GM12878 (cell line): ENCODE measurements around the gene OSBP. TPM values are rescaled to one million over a fixed set of nuclear protein-coding genes. Genes with fewer than 3 reads are reported as not detected.

Source experiments
- ATAC-seq: fragments of 200-7000 bp; cut with Tn5 transposase; 3 replicates; pipeline ENCODE4 v1.9.1; 2020; ENCODE audit warnings: mild to moderate bottlenecking, moderate library complexity
- BruUV-seq: library from RNA; stranded (reverse); fragments of 400-500 nt; replicated peaks from 2 replicates; lab custom pipeline; 2021; lab: Mats Ljungman, UMichigan
- CTCF ChIA-PET: fragments of 300-600 bp; sonication (Branson Sonifier 250); formaldehyde crosslinking; extraction: SDS; loops from one replicate; lab custom pipeline; 2021; ENCODE audit warnings: inconsistent platforms; lab: Yijun Ruan, JAX
- POLR2A ChIA-PET: fragments of 350-600 bp; formaldehyde crosslinking; extraction: SDS; loops from one replicate; lab custom pipeline; 2021; ENCODE audit warnings: inconsistent platforms; lab: Charles Lee
- RAD21 ChIA-PET: fragments of 300-600 bp; sonication (Branson Sonifier 250); formaldehyde crosslinking; loops from one replicate; lab custom pipeline; 2023; ENCODE audit warnings: antibody characterized with exemption; ENCODE audit not compliant: unreplicated experiment; lab: Charles Lee
- SMC1A ChIA-PET: fragments of 300-600 bp; sonication (Branson Sonifier 250); formaldehyde crosslinking; loops from one replicate; lab custom pipeline; 2023; ENCODE audit not compliant: unreplicated experiment, uncharacterized antibody; lab: Charles Lee
- DNase-seq: peaks from one replicate; pipeline ENCODE4 v3.0.0-alpha.2; 2011; ENCODE audit warnings: low read depth, low spot score
- FAIRE-seq: peaks from 3 replicates; lab custom pipeline; 2011; peaks lifted over from hg19 to GRCh38; lab: Jason Lieb, UNC
- H2AFZ ChIP-seq: 2 replicates; pipeline ENCODE4 v1.6.0; 2011; ENCODE audit warnings: low read depth, low read length, control low read depth; ENCODE audit not compliant: control insufficient read depth
- H3K27ac ChIP-seq: 2 replicates; pipeline ENCODE4 v1.5.1; 2011; ENCODE audit warnings: control low read depth; ENCODE audit not compliant: control insufficient read depth, insufficient read depth
- H3K27me3 ChIP-seq, 2 experiments: replicated peaks in 1 of 2; 2 replicates each; pipeline versions ENCODE4 v1.6.0 to v1.6.1; 2011; ENCODE audit warnings: low read length in 1 of 2; ENCODE audit not compliant: control insufficient read depth in 2 of 2, insufficient read depth in 2 of 2
- H3K36me3 ChIP-seq, 2 experiments: 2 replicates each; pipeline ENCODE4 v1.5.1; 2011; ENCODE audit warnings: low read length in 1 of 2; ENCODE audit not compliant: control insufficient read depth in 2 of 2, insufficient read depth in 2 of 2
- H3K4me1 ChIP-seq: 2 replicates; pipeline ENCODE4 v1.6.1; 2011; ENCODE audit warnings: mild to moderate bottlenecking, low read length, moderate library complexity, mixed read lengths; ENCODE audit not compliant: control insufficient read depth, insufficient read depth
- H3K4me2 ChIP-seq: 2 replicates; pipeline ENCODE4 v1.6.0; 2011; ENCODE audit warnings: control low read depth; ENCODE audit not compliant: control insufficient read depth, insufficient read depth
- H3K4me3 ChIP-seq: fragments of 200-600 bp; sonication (generic); 2 replicates; pipeline ENCODE4 v1.5.1; 2016
- H3K79me2 ChIP-seq: 2 replicates; pipeline ENCODE4 v1.6.0; 2011; ENCODE audit warnings: low read length; ENCODE audit not compliant: control insufficient read depth, insufficient read depth
- H3K9ac ChIP-seq: 2 replicates; pipeline ENCODE4 v1.8.0; 2011; ENCODE audit warnings: low read length, control low read depth, mixed read lengths; ENCODE audit not compliant: control insufficient read depth, insufficient read depth
- H3K9me3 ChIP-seq: replicated peaks from 3 replicates; pipeline ENCODE4 v1.5.1; 2011; ENCODE audit warnings: mild to moderate bottlenecking, low read length; ENCODE audit not compliant: control insufficient read depth, insufficient read depth
- H4K20me1 ChIP-seq: 2 replicates; pipeline ENCODE4 v1.6.0; 2011; ENCODE audit not compliant: control insufficient read depth, insufficient read depth
- GABPA ChIP-seq: IDR thresholded peaks from 2 replicates; pipeline ENCODE4 v1.6.1; 2014; ENCODE audit warnings: antibody characterized with exemption, low read depth, mild to moderate bottlenecking, inconsistent platforms
- KAT2A ChIP-seq: conservative IDR thresholded peaks from 2 replicates; pipeline ENCODE4 v1.6.1; 2011; ENCODE audit warnings: low read depth, low read length; ENCODE audit not compliant: control insufficient read depth
- MAX ChIP-seq: IDR thresholded peaks from 2 replicates; pipeline ENCODE4 v1.6.1; 2012; ENCODE audit warnings: low read depth, low read length, improper control_type of control experiment
- MXI1 ChIP-seq: fragments of 150-350 bp; IDR thresholded peaks from 2 replicates; pipeline ENCODE4 v1.6.1; 2011; ENCODE audit warnings: low read depth, mild to moderate bottlenecking, inconsistent platforms, low read length, improper control_type of control experiment
- NKRF ChIP-seq: fragments of 450-650 bp; conservative IDR thresholded peaks from 2 replicates; pipeline ENCODE4 v1.6.1; 2017; ENCODE audit warnings: mild to moderate bottlenecking, moderate library complexity
- PRDM15 ChIP-seq: fragments of 450-650 bp; formaldehyde crosslinking; IDR thresholded peaks from 2 replicates; pipeline ENCODE4 v1.4.0; 2020; ENCODE audit warnings: mild to moderate bottlenecking, moderate library complexity
- SUPT20H ChIP-seq: IDR thresholded peaks from 2 replicates; pipeline ENCODE4 v1.6.1; 2011; ENCODE audit warnings: low read depth, mild to moderate bottlenecking, low read length, moderate library complexity, borderline replicate concordance; ENCODE audit not compliant: control insufficient read depth
- ZBED1 ChIP-seq: IDR thresholded peaks from 2 replicates; pipeline ENCODE4 v1.6.1; 2016; ENCODE audit warnings: borderline replicate concordance
- WGBS: methylation state at CpG from one replicate; pipeline ENCODE4 v1.1.6; 2016; ENCODE audit warnings: low lambda C conversion rate; ENCODE audit not compliant: insufficient replicate concordance, insufficient coverage; ENCODE audit errors: missing lambda C conversion rate; 5-methylcytosine and 5-hydroxymethylcytosine counted together
- in situ Hi-C: fragments of 300-500 bp; cut with MboI; formaldehyde crosslinking; loops from 9 replicates; pipeline ENCODE4 v1.14.3; 2018; ENCODE audit warnings: mixed read lengths
- intact Hi-C: fragments of 100-400 bp; cut with micrococcal nuclease; formaldehyde crosslinking; loops from one replicate; pipeline ENCODE4 v1.14.2; 2022; ENCODE audit not compliant: unreplicated experiment
- polyA plus RNA-seq, 11 experiments: library from polyadenylated mRNA; depleted of rRNA in 4 of 11; unstranded in 6 of 11; stranded (reverse) in 5 of 11; fragments of >200 nt; fragmentation: Nextera tagmentation in 4 of 11; fragmentation: Illumina TruSeq in 1 of 11; extraction: Ambion mirVana in 4 of 11; extraction: Trizol in 1 of 11; gene quantifications; 1 replicate in 1 of 11; 2 replicates in 10 of 11; pipeline versions ENCODE4 v1.2.1 to v1.2.3, GENCODE V29; 2011 to 2016; ENCODE audit warnings: inconsistent platforms in 2 of 11, missing spikeins in 2 of 11, low read depth in 1 of 11
- total RNA-seq, 4 experiments: library from RNA; depleted of rRNA in 3 of 4; stranded (reverse); fragments of >200 nt in 3 of 4; fragmentation: Illumina TruSeq in 1 of 4; extraction: Trizol in 1 of 4; gene quantifications; 2 replicates each; pipeline versions ENCODE4 v1.2.1 to v1.2.3, GENCODE V29; 2013 to 2021

OSBP gene
- total and polyA plus RNA-seq, 10 of the 15 experiments (the other 5 are each of a cell fraction or from before 2014, with no cell fraction given), result 5.9 to 41.2 (median 21.7) TPM

GRCh38 chr11:59658036-59658435, 42.5 kb upstream of the OSBP start:
- H4K20me1 ChIP-seq, result no peaks in the 10 kb centered on the region
- H3K79me2 ChIP-seq, result peaks cover 18% of the 10 kb centered on the region
- FAIRE-seq, result no peak
- H3K27me3 ChIP-seq, result no peaks in the 10 kb centered on the region
- intact Hi-C loops (no loop called here), in situ Hi-C loops (loop anchor here (25.0 kb wide), 1 partner anchor 1071 kb away; the partner anchor contains the start of genes LPXN and ZFP91)
- no peaks in the 10 kb centered on the region for H3K4me1 ChIP-seq
- H3K4me3 ChIP-seq, result no peak overlapping the region
- no peak overlapping the region for H3K27ac ChIP-seq
- TF ChIP-seq KAT2A (no peak), MXI1 (no peak)
- H3K9ac ChIP-seq, result no peak overlapping the region
- no peak for ATAC-seq
- 73% methylated on average over 5 of the region's 5 CpGs for WGBS
- BruUV-seq, result no TSS peak
- DNase-seq, result no peak
- CTCF ChIA-PET, result interaction anchor here (1.2 kb wide), 1 partner anchor 8 kb away, joined by 3 read pairs; no protein-coding TSS in a partner anchor
- POLR2A ChIA-PET, result no interaction called here
- H3K9me3 ChIP-seq, result no peaks in the 10 kb centered on the region
- RAD21 ChIA-PET, result no interaction called here
- no peak overlapping the region for H2AFZ ChIP-seq
- peaks cover 6 to 36% of the 10 kb centered on the region in 2 experiments for H3K36me3 ChIP-seq
- SMC1A ChIA-PET, result no interaction called here
- no peak overlapping the region for H3K4me2 ChIP-seq

- ATAC-seq (no peak), DNase-seq (no peak), FAIRE-seq (no peak)
- H3K9ac ChIP-seq, result no peak overlapping the region
- no peaks in the 10 kb centered on the region for H3K4me1 ChIP-seq
- ChIA-PET POLR2A (interaction anchor here (1.2 kb wide), 1 partner anchor 15 kb away, joined by 5 read pairs; no protein-coding TSS in a partner anchor), SMC1A (interaction anchor here (0.7 kb wide), 1 partner anchor 63 kb away, joined by 3 read pairs; no protein-coding TSS in a partner anchor), RAD21 (no interaction called here), CTCF (interaction anchor here (1.0 kb wide), 1 partner anchor 9 kb away, joined by 3 read pairs; no protein-coding TSS in a partner anchor)
- no peaks in the 10 kb centered on the region for H3K9me3 ChIP-seq
- no TSS peak for BruUV-seq
- intact Hi-C loops, result no loop called here
- no peaks in the 10 kb centered on the region for H3K27me3 ChIP-seq
- H3K4me2 ChIP-seq, result no peak overlapping the region
- 95% methylated on average over 4 of the region's 4 CpGs for WGBS
- no peaks in the 10 kb centered on the region for H3K79me2 ChIP-seq
- no peak overlapping the region for H2AFZ ChIP-seq
- H3K4me3 ChIP-seq, result no peak overlapping the region
- H3K27ac ChIP-seq, result no peak overlapping the region
- in situ Hi-C loops, result loop anchor here (25.0 kb wide), 1 partner anchor 1068 kb away; the partner anchor contains the start of genes LPXN and ZFP91
- peaks cover 6 to 45% of the 10 kb centered on the region in 2 experiments for H3K36me3 ChIP-seq
- H4K20me1 ChIP-seq, result no peaks in the 10 kb centered on the region
- TF ChIP-seq NKRF (no peak), ZBED1 (no peak), MAX (no peak), PRDM15 (CRISPR knock-in tag) (no peak), SUPT20H (no peak), GABPA (no peak)
These were observed 39.3 kb upstream of the OSBP start for GRCh38 chr11:59654893-59655292.
